Erythroblast (primary cell): ENCODE data around the gene TTLL4.

ENCODE experiments used
- GATA1 ChIP-seq: IDR thresholded peaks from 2 replicates; pipeline ENCODE4 v1.6.1; 2011; ENCODE audit warnings: low read depth, mild to moderate bottlenecking, control low read depth, low read length, moderate library complexity
- POLR2A ChIP-seq: IDR thresholded peaks from 2 replicates; pipeline ENCODE4 v1.6.1; 2011; ENCODE audit warnings: mild to moderate bottlenecking, low read length

- no peak for TF ChIP-seq POLR2A
- no peak for TF ChIP-seq GATA1
These were observed 86.1 kb downstream of the TTLL4 start for GRCh38 chr2:218796691-218797090.
